ENCODE results near the gene DISP1.
"Not testable (repeated sequence)": the region's sequence is repeated elsewhere in the genome, so short reads cannot be mapped to it uniquely, and the experiment has no call there.

The DISP1 gene

DNA sequence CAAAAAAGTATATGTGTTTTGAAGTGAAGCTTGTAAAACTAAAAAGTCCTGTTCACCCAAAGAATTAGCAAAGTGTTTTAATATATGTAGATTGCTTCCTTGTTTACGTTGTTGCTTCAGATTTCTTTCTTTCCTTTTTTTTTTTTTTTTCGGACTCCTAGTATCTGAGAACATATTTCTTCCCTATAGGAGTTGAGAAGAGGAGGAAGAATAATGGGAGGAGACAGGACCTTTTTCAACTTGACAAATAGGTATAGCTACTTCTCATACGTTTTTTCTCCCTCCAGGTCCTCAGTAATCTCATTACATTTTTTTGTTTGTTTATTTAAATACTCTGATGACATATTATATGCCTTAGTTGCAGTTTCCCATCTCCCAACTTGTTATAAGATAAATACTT lies 8.9 kb downstream of the DISP1 start:
- H3K4me3 ChIP-seq (ENCODE audit: low read length in 2 of 2) = no peak overlapping the region
- no peaks in the 10 kb centered on the region for H3K9me3 ChIP-seq (ENCODE audit: control insufficient read depth in 2 of 2, low read length in 2 of 2)
- H3K27me3 ChIP-seq (ENCODE audit: control insufficient read depth in 1 of 2, insufficient read depth in 2 of 2, low read length in 2 of 2) = no peaks in the 10 kb centered on the region
- H3K27ac ChIP-seq (ENCODE audit: low read length) = no peak overlapping the region
- no peak overlapping the region for H3K9ac ChIP-seq (ENCODE audit: low read length in 2 of 2)
- H3K36me3 ChIP-seq (ENCODE audit: control insufficient read depth in 2 of 2, insufficient read depth in 2 of 2, low read length in 2 of 2) = no peaks in the 10 kb centered on the region
- no peaks in the 10 kb centered on the region for H3K4me1 ChIP-seq (ENCODE audit: control insufficient read depth, insufficient read depth, low read length)

DNA sequence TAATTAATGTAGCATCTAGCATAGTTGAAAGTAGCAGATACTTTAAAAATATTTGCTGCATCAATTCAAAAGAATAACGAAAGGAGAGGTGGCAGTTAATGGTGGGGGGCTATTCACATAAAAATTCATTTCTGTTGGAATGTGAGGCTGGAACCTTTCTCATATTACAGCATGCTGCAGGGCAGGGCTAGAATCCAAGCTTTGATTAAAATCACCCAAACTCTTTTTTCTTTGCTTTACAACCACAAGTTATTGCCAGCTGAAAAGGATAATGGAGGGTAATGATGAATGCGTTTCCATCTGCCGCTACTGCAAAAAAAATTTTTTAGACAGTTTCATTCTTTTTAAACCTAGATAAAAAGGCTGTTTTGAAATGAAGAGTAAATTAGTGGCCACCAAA lies 9.8 kb downstream of the DISP1 start:
- Histone ChIP-seq H3K27me3 (ENCODE audit: control insufficient read depth in 1 of 2, insufficient read depth in 2 of 2, low read length in 2 of 2) (no peaks in the 10 kb centered on the region), H3K9me3 (ENCODE audit: control insufficient read depth in 2 of 2, low read length in 2 of 2) (no peaks in the 10 kb centered on the region), H3K36me3 (ENCODE audit: control insufficient read depth in 2 of 2, insufficient read depth in 2 of 2, low read length in 2 of 2) (no peaks in the 10 kb centered on the region), H3K4me1 (ENCODE audit: control insufficient read depth, insufficient read depth, low read length) (no peaks in the 10 kb centered on the region), H3K4me3 (ENCODE audit: low read length in 2 of 2) (no peak overlapping the region), H3K9ac (ENCODE audit: low read length in 2 of 2) (no peak overlapping the region), H3K27ac (ENCODE audit: low read length) (no peak overlapping the region)

DNA sequence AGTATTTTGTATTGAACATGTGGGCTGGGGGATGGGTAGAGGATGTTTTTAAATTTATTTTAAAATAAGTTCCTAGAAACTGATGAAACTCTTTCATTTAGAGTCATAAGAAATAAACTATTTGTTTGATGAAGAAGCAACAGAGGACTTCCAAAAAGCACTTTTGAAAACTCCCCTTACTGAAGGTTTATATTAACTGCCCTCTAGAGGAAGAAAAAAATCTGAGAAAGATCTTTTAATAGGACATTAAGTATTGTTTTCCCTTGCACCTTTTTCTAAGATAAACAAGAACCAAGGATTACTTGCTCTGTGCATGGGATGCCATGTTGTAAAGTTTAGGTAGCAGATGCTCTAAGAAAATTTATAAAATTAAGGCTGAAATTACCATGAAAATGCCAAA lies 14.1 kb downstream of the DISP1 start:
- H3K4me3 ChIP-seq (ENCODE audit: low read length in 2 of 2) = no peak overlapping the region
- H3K27me3 ChIP-seq (ENCODE audit: control insufficient read depth in 1 of 2, insufficient read depth in 2 of 2, low read length in 2 of 2) = no peaks in the 10 kb centered on the region
- H3K27ac ChIP-seq (ENCODE audit: low read length) = no peak overlapping the region
- no peak overlapping the region for H3K9ac ChIP-seq (ENCODE audit: low read length in 2 of 2)
- H3K4me1 ChIP-seq (ENCODE audit: control insufficient read depth, insufficient read depth, low read length) = no peaks in the 10 kb centered on the region
- H3K36me3 ChIP-seq (ENCODE audit: control insufficient read depth in 2 of 2, insufficient read depth in 2 of 2, low read length in 2 of 2) = no peaks in the 10 kb centered on the region
- no peaks in the 10 kb centered on the region for H3K9me3 ChIP-seq (ENCODE audit: control insufficient read depth in 2 of 2, low read length in 2 of 2)

DNA sequence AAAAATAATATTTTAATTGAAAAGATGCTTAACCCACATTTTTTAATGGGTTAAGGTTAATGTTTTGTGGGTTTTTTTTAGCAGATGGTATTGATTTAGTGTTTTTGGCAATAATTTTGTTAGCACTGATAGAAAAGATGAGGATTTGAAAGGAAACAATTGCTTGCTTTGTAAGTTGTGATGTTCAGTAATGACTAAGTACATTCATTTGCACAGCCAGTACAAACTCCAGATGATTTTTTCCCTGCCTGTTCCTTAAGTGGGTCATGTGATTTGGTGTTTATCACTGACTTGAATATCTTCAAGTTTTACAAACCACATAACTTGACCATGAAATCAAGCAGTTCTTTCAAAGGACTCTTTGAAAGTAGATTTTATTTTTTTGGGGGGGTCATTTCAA lies 15.0 kb downstream of the DISP1 start:
- H3K4me1 ChIP-seq (ENCODE audit: control insufficient read depth, insufficient read depth, low read length) = no peaks in the 10 kb centered on the region
- no peak overlapping the region for H3K27ac ChIP-seq (ENCODE audit: low read length)
- no peaks in the 10 kb centered on the region for H3K36me3 ChIP-seq (ENCODE audit: control insufficient read depth in 2 of 2, insufficient read depth in 2 of 2, low read length in 2 of 2)
- H3K9ac ChIP-seq (ENCODE audit: low read length in 2 of 2) = no peak overlapping the region
- no peak overlapping the region for H3K4me3 ChIP-seq (ENCODE audit: low read length in 2 of 2)
- no peaks in the 10 kb centered on the region for H3K9me3 ChIP-seq (ENCODE audit: control insufficient read depth in 2 of 2, low read length in 2 of 2)
- H3K27me3 ChIP-seq (ENCODE audit: control insufficient read depth in 1 of 2, insufficient read depth in 2 of 2, low read length in 2 of 2) = no peaks in the 10 kb centered on the region

DNA sequence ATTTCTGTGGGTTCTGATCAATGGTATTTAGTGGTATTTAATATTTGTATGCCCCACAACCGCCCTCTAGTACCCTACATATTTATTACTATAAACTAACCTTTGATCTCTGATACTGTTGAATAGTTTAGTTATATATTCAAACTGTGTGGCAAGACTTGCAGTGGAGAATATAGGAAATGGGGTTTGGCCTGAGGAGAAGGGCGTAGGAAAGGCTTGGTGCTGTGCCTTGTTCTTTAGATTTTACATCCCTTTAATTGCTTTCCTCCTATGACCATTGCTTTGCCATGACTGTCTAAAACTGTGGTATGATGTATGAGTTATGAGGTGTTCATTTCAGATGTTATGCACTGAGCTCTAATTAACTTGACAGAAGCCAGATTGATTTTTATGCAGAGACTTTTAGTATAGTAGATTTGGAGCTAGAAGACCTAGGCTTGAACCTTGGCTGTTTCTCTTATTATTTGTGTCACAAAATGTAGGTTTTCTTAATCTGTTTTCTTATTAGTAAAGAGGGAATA lies 18.6 kb downstream of the DISP1 start:
- no peak overlapping the region for H3K9ac ChIP-seq (ENCODE audit: low read length in 2 of 2)
- no peaks in the 10 kb centered on the region for H3K4me1 ChIP-seq (ENCODE audit: control insufficient read depth, insufficient read depth, low read length)
- H3K36me3 ChIP-seq (ENCODE audit: control insufficient read depth in 2 of 2, insufficient read depth in 2 of 2, low read length in 2 of 2) = no peaks in the 10 kb centered on the region
- no peaks in the 10 kb centered on the region for H3K9me3 ChIP-seq (ENCODE audit: control insufficient read depth in 2 of 2, low read length in 2 of 2)
- no peak overlapping the region for H3K4me3 ChIP-seq (ENCODE audit: low read length in 2 of 2)
- no peak overlapping the region for H3K27ac ChIP-seq (ENCODE audit: low read length)
- H3K27me3 ChIP-seq (ENCODE audit: control insufficient read depth in 1 of 2, insufficient read depth in 2 of 2, low read length in 2 of 2) = no peaks in the 10 kb centered on the region

DNA sequence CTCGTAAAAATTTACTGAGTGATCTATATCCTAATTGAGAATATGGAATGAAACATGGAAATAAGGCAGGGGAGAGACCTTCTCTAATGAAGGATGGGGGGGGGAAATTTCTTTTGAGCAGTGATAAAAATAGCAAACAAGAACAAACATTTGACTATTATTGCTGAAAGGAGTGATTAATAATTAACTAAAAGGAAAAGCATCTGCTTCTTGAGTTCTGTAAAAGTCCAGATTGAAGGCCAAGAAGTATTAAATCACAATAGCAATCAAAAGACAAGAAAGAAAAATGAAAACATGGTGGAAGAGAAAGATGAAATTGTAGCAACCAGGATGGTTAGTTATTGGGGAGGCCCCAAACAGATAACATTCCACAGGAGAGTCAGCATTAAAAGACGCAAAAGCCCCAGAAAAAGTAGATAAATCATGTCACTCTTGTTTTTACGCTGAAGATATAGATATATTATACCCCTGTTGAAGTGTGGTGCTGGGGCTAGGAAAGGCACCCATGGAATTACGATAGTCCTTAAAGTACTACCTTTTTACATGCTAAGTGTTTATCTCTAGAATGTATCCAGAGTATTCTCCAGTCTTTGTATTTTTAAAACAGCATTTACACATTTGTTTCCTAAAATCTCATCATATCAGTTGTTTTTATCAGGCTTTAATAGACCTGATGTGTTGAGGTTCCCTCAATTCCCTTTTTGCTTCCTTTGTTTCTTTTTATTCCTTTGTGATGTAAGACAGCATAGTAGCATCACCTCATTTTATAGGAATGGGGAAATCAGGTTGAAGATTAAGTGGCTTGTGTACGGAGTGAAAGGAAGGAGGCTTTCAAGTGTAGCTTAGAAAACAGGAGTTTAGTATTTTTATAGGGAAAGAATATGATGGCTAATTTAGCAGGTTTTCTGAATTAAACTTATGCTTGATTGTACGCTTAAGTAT lies 28.9 kb downstream of the DISP1 start:
- Histone ChIP-seq H3K27ac (ENCODE audit: low read length) (no peak overlapping the region), H3K4me3 (ENCODE audit: low read length in 2 of 2) (no peak overlapping the region), H3K4me1 (ENCODE audit: control insufficient read depth, insufficient read depth, low read length) (no peaks in the 10 kb centered on the region), H3K27me3 (ENCODE audit: control insufficient read depth in 1 of 2, insufficient read depth in 2 of 2, low read length in 2 of 2) (no peaks in the 10 kb centered on the region), H3K9me3 (ENCODE audit: control insufficient read depth in 2 of 2, low read length in 2 of 2) (no peaks in the 10 kb centered on the region), H3K9ac (ENCODE audit: low read length in 2 of 2) (no peak overlapping the region), H3K36me3 (ENCODE audit: control insufficient read depth in 2 of 2, insufficient read depth in 2 of 2, low read length in 2 of 2) (no peaks in the 10 kb centered on the region)

DNA sequence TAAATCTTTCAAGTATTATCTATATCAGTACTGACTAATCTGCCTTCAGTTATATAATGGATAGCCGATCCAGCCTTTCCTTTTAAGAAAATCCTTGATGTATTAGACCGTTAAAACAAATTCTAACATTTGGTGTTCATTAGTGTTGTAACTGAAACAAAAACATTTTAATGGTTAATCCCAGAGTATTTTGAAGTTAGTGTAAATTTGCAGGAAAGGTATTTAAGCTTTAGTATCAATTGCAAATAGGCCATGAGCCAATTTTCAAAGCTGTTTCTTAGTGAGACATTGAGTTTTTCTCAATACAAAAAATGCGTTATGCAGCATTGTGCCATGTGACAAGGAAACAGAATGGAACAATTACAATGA lies 29.6 kb downstream of the DISP1 start:
- no peaks in the 10 kb centered on the region for H3K4me1 ChIP-seq (ENCODE audit: control insufficient read depth, insufficient read depth, low read length)
- H3K9ac ChIP-seq (ENCODE audit: low read length in 2 of 2) = no peak overlapping the region
- H3K9me3 ChIP-seq (ENCODE audit: control insufficient read depth in 2 of 2, low read length in 2 of 2) = no peaks in the 10 kb centered on the region
- H3K27ac ChIP-seq (ENCODE audit: low read length) = no peak overlapping the region
- no peaks in the 10 kb centered on the region for H3K36me3 ChIP-seq (ENCODE audit: control insufficient read depth in 2 of 2, insufficient read depth in 2 of 2, low read length in 2 of 2)
- no peak overlapping the region for H3K4me3 ChIP-seq (ENCODE audit: low read length in 2 of 2)
- no peaks in the 10 kb centered on the region for H3K27me3 ChIP-seq (ENCODE audit: control insufficient read depth in 1 of 2, insufficient read depth in 2 of 2, low read length in 2 of 2)

DNA sequence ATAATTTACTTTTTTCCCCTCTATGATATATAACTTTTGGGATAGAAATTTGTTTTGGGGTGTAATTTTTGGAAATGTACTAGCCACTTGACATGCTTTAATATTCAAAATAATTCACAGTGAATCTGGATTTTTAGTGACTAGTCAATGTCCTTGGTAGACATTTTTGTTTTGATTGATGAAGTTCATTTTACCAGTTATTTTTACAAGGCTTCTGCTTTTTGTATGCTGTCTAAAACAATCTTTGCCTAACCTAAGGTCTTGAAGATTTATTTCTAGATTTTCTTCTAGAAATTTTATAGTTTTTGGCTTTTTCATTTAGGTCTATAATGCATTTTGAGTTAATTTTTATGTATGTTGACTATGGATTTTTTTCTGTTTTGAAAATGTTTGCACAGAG lies 30.9 kb downstream of the DISP1 start:
- Histone ChIP-seq H3K27ac (ENCODE audit: low read length) (no peak overlapping the region), H3K4me3 (ENCODE audit: low read length in 2 of 2) (no peak overlapping the region), H3K9me3 (ENCODE audit: control insufficient read depth in 2 of 2, low read length in 2 of 2) (no peaks in the 10 kb centered on the region), H3K27me3 (ENCODE audit: control insufficient read depth in 1 of 2, insufficient read depth in 2 of 2, low read length in 2 of 2) (no peaks in the 10 kb centered on the region), H3K9ac (ENCODE audit: low read length in 2 of 2) (no peak overlapping the region), H3K36me3 (ENCODE audit: control insufficient read depth in 2 of 2, insufficient read depth in 2 of 2, low read length in 2 of 2) (no peaks in the 10 kb centered on the region), H3K4me1 (ENCODE audit: control insufficient read depth, insufficient read depth, low read length) (no peaks in the 10 kb centered on the region)

DNA sequence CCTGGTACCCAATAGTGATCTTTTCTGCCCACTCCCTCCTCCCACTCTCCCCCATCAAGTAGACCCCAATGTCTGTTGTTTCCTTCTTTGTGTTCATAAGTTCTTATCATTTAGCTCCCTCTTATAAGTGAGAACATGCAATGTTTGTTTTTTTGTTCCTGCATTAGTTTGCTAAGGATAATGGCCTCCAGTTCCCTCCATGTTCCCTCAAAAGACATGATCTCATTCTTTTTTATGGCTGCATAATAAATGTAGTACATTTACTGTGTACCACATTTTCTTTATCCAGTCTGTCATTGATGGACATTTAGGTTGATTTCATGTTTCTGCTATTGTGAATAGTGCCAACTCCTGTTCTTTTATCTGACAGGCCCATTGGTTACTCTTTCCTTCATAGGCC lies 35.7 kb downstream of the DISP1 start:
- not testable (repeated sequence) for H3K9me3 ChIP-seq (ENCODE audit: control insufficient read depth in 2 of 2, low read length in 2 of 2); H3K27me3 ChIP-seq (ENCODE audit: control insufficient read depth in 1 of 2, insufficient read depth in 2 of 2, low read length in 2 of 2); H3K9ac ChIP-seq (ENCODE audit: low read length in 2 of 2); H3K4me1 ChIP-seq (ENCODE audit: control insufficient read depth, insufficient read depth, low read length); H3K36me3 ChIP-seq (ENCODE audit: control insufficient read depth in 2 of 2, insufficient read depth in 2 of 2, low read length in 2 of 2); H3K4me3 ChIP-seq (ENCODE audit: low read length in 2 of 2); H3K27ac ChIP-seq (ENCODE audit: low read length)

DNA sequence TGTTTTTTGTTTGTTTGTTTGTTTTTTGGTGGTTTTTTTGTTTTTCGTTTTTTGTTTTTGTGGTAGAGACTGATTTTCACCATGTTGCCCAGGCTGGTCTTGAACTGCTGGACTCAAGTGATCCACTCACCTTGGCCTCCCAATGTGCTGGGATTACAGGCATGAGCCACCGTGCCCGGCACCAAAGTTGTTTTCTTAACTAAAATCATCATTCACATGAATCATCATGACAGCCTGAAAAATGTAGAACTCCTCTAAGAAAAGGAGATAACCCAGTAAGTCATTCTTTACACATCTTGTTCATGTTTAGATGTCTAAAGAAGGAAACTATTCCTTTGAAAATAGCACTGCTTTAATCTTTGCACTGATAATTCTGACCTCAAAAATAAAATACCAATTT lies 37.5 kb downstream of the DISP1 start:
- H3K36me3 ChIP-seq (ENCODE audit: control insufficient read depth in 2 of 2, insufficient read depth in 2 of 2, low read length in 2 of 2) = peaks cover 0 to 6% of the 10 kb centered on the region in 2 donors
- H3K9ac ChIP-seq (ENCODE audit: low read length in 2 of 2) = no peak overlapping the region

DNA sequence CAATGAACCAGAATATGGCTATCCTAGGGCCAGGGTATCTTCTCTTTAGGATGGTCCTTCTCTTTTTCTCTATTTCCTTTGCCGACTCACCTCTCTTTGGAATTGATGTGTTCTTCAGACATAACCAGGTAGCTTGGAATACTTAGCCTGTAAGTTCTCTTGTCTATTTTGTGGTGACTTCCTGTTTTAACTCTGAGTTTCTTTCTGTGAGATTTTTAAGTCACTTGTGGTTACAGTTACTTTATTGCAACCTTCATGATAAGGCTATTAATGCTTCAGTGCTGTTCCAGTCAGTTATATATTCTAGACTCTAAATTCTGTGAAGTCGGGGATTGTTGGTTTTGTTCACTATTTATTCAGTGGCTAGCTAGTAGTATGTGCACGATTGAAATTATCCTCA lies 46.2 kb downstream of the DISP1 start:
- H3K9me3 ChIP-seq (ENCODE audit: control insufficient read depth in 2 of 2, low read length in 2 of 2) = no peaks in the 10 kb centered on the region
- H3K4me1 ChIP-seq (ENCODE audit: control insufficient read depth, insufficient read depth, low read length) = no peaks in the 10 kb centered on the region

More for the DNA sequence above, 37.5 kb downstream of the DISP1 start:
- H3K27me3 ChIP-seq (ENCODE audit: control insufficient read depth in 1 of 2, insufficient read depth in 2 of 2, low read length in 2 of 2) = no peaks in the 10 kb centered on the region
- H3K27ac ChIP-seq (ENCODE audit: low read length) = no peak overlapping the region
- H3K4me3 ChIP-seq (ENCODE audit: low read length in 2 of 2) = no peak overlapping the region
- no peaks in the 10 kb centered on the region for H3K9me3 ChIP-seq (ENCODE audit: control insufficient read depth in 2 of 2, low read length in 2 of 2)
- no peaks in the 10 kb centered on the region for H3K4me1 ChIP-seq (ENCODE audit: control insufficient read depth, insufficient read depth, low read length)

More for the DNA sequence above, 46.2 kb downstream of the DISP1 start:
- Histone ChIP-seq H3K4me3 (ENCODE audit: low read length in 2 of 2) (no peak overlapping the region), H3K27me3 (ENCODE audit: control insufficient read depth in 1 of 2, insufficient read depth in 2 of 2, low read length in 2 of 2) (no peaks in the 10 kb centered on the region), H3K27ac (ENCODE audit: low read length) (no peak overlapping the region), H3K36me3 (ENCODE audit: control insufficient read depth in 2 of 2, insufficient read depth in 2 of 2, low read length in 2 of 2) (no peaks in the 10 kb centered on the region), H3K9ac (ENCODE audit: low read length in 2 of 2) (no peak overlapping the region)
